G401 (cell line): ENCODE measurements around the gene SPSB1. TPM values are rescaled to one million over a fixed set of nuclear protein-coding genes. Genes with fewer than 3 reads are reported as not detected.
"Not testable (repeated sequence)": the region's sequence is repeated elsewhere in the genome, so short reads cannot be mapped to it uniquely, and the experiment has no call there.

Source experiments
- DNase-seq: peaks from one replicate; pipeline ENCODE4 v3.0.0-alpha.2; 2015; ENCODE audit warnings: low spot score
- in situ Hi-C: cut with HindIII; loops from 2 replicates; pipeline ENCODE4 v1.10.0; 2016; ENCODE audit warnings: low sequenced_read_pairs, mixed read lengths
- total RNA-seq: library from RNA; depleted of rRNA; stranded (reverse); fragments of >200 nt; shearing (Covaris generic); gene quantifications from 2 replicates; pipeline ENCODE4 v1.2.3, GENCODE V29; 2014

Gene SPSB1
- total RNA-seq, 1 experiment from 2014 or later = 38.8 TPM

- in situ Hi-C loops = loop anchor here (25.0 kb wide), 1 partner anchor 268 kb away; no protein-coding TSS in a partner anchor
Measured at GRCh38 chr1:9294405-9294773, 1.7 kb downstream of the SPSB1 start.

GRCh38 chr1:9294910-9295636, 2.4 kb downstream of the SPSB1 start:
- DNase-seq = no peak
- in situ Hi-C loops = loop anchor here (25.0 kb wide), 1 partner anchor 267 kb away; no protein-coding TSS in a partner anchor

More at GRCh38 chr1:9294405-9294773, 1.7 kb downstream of the SPSB1 start:
- no peak for DNase-seq

GRCh38 chr1:9295884-9296283, 3.2 kb downstream of the SPSB1 start:
- in situ Hi-C loops = loop anchor here (25.0 kb wide), 1 partner anchor 266 kb away; no protein-coding TSS in a partner anchor
- no peak for DNase-seq

GRCh38 chr1:9296850-9297249, 4.2 kb downstream of the SPSB1 start:
- DNase-seq = no peak
- in situ Hi-C loops = loop anchor here (25.0 kb wide), 1 partner anchor 265 kb away; no protein-coding TSS in a partner anchor

- in situ Hi-C loops = loop anchor here (25.0 kb wide), 1 partner anchor 264 kb away; no protein-coding TSS in a partner anchor
Measured at GRCh38 chr1:9297831-9298230, 5.1 kb downstream of the SPSB1 start.

GRCh38 chr1:9298282-9298681, 5.6 kb downstream of the SPSB1 start:
- DNase-seq = no peak
- in situ Hi-C loops = loop anchor here (25.0 kb wide), 1 partner anchor 264 kb away; no protein-coding TSS in a partner anchor

More at GRCh38 chr1:9297831-9298230, 5.1 kb downstream of the SPSB1 start:
- no peak for DNase-seq

GRCh38 chr1:9299571-9300541, 7.2 kb downstream of the SPSB1 start:
- in situ Hi-C loops = loop anchor here (25.0 kb wide), 1 partner anchor 262 kb away; no protein-coding TSS in a partner anchor
- not testable (repeated sequence) for DNase-seq

- in situ Hi-C loops = no loop called here
- DNase-seq = no peak
Measured at GRCh38 chr1:9300573-9300972, 7.9 kb downstream of the SPSB1 start.

- in situ Hi-C loops = no loop called here
- DNase-seq = no peak
Measured at GRCh38 chr1:9302745-9303524, 10.2 kb downstream of the SPSB1 start.

GRCh38 chr1:9303916-9304315, 11.2 kb downstream of the SPSB1 start:
- in situ Hi-C loops = no loop called here
- no peak for DNase-seq

- in situ Hi-C loops = no loop called here
- no peak for DNase-seq
Measured at GRCh38 chr1:9305216-9305615, 12.5 kb downstream of the SPSB1 start.

- in situ Hi-C loops = no loop called here
- DNase-seq = no peak
Measured at GRCh38 chr1:9306006-9306405, 13.3 kb downstream of the SPSB1 start.

GRCh38 chr1:9307303-9307702, 14.6 kb downstream of the SPSB1 start:
- DNase-seq = no peak

GRCh38 chr1:9308236-9308785, 15.6 kb downstream of the SPSB1 start:
- DNase-seq = no peak
- in situ Hi-C loops = no loop called here

More at GRCh38 chr1:9307303-9307702, 14.6 kb downstream of the SPSB1 start:
- in situ Hi-C loops = no loop called here

- no peak for DNase-seq
- in situ Hi-C loops = no loop called here
Measured at GRCh38 chr1:9309080-9309479, 16.4 kb downstream of the SPSB1 start.

GRCh38 chr1:9309991-9310390, 17.3 kb downstream of the SPSB1 start:
- in situ Hi-C loops = no loop called here
- DNase-seq = no peak

GRCh38 chr1:9311029-9311428, 18.3 kb downstream of the SPSB1 start:
- in situ Hi-C loops = no loop called here

GRCh38 chr1:9311479-9311878, 18.8 kb downstream of the SPSB1 start:
- in situ Hi-C loops = no loop called here
- DNase-seq = no peak

More at GRCh38 chr1:9311029-9311428, 18.3 kb downstream of the SPSB1 start:
- no peak for DNase-seq
